Central memory CD8-positive, alpha-beta T cell (primary cell): ENCODE data around the gene SLC39A1.

Experiments
- ATAC-seq: fragments of 150-1000 bp; cut with Tn5 transposase; replicated peaks from 2 replicates; pipeline ENCODE4 v1.10.0; 2022; ENCODE audit warnings: mild to moderate bottlenecking, moderate FRiP score, moderate number of reproducible peaks; ENCODE audit not compliant: poor library complexity, severe bottlenecking; ENCODE audit errors: extremely low read depth
- DNase-seq, 2 donors: peaks; one replicate each; pipeline ENCODE4 v3.0.0; 2021; ENCODE audit warnings: low spot score in 2 of 2
- H3K27ac Mint-ChIP-seq: one replicate; pipeline ENCODE4 v1.8.0; 2022; ENCODE audit warnings: low read depth, mild to moderate bottlenecking, moderate library complexity, mixed read lengths
- H3K27me3 Mint-ChIP-seq: one replicate; pipeline ENCODE4 v1.8.0; 2022; ENCODE audit warnings: mixed read lengths
- H3K36me3 Mint-ChIP-seq: one replicate; pipeline ENCODE4 v1.8.0; 2022; ENCODE audit warnings: mild to moderate bottlenecking, moderate library complexity, mixed read lengths; ENCODE audit not compliant: insufficient read depth
- H3K4me1 Mint-ChIP-seq: one replicate; pipeline ENCODE4 v1.8.0; 2022; ENCODE audit warnings: mixed read lengths
- H3K4me3 Mint-ChIP-seq: one replicate; pipeline ENCODE4 v1.8.0; 2022; ENCODE audit warnings: mild to moderate bottlenecking, moderate library complexity, mixed read lengths
- H3K9me3 Mint-ChIP-seq: one replicate; pipeline ENCODE4 v1.8.0; 2022; ENCODE audit warnings: mixed read lengths

The SLC39A1 gene

DNA sequence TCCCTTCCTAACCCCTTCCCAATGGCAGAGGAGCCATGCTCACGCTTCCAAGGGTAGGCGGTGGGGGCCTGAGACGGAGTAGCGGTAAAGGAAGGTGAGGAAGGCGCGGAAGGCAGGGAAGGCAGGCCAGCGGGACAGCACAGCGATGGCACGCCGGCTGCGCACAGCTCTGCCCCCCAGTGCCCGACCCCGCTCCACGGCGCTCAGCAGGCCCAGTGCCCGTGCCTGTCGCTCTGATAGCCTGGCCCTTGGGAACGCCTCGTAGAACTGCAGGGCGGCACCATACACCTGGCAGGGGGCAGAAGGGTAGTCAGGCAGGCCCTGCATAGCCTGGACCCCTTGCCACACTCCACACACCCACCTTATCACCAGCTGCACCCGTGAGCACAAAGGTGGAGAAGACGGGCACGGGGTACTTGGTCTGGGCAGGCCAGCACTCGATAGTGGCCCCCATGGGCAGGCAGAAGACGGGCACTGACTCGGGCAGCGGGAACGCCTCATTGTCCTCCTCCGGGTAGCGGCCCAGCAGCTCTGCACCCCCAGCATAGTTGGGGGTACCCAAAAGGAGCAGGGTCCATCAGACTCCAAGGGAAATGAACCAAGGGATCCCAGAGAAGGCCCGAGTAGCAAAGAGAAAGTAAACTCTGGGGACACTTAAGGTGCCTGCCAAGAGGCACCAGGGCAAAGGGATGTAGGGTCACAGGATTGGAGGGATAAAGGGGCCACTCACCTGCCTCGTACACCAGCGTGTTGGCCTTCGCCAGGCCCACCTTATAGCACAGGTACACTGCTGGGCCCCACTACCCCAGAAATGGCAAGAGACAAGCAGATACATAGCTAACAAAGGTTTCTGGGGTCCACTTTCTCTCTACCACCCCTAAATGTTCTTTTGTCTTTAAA lies 21.3 kb downstream of the SLC39A1 start:
- Mint-ChIP-seq H3K4me3 (no peak overlapping the region), H3K36me3 (peaks cover 59% of the 10 kb centered on the region), H3K4me1 (peaks cover 56% of the 10 kb centered on the region), H3K27ac (peak overlapping the region; percentile 72), H3K27me3 (no peaks in the 10 kb centered on the region), H3K9me3 (no peaks in the 10 kb centered on the region)
- ATAC-seq (no peak), DNase-seq (no peak)

DNA sequence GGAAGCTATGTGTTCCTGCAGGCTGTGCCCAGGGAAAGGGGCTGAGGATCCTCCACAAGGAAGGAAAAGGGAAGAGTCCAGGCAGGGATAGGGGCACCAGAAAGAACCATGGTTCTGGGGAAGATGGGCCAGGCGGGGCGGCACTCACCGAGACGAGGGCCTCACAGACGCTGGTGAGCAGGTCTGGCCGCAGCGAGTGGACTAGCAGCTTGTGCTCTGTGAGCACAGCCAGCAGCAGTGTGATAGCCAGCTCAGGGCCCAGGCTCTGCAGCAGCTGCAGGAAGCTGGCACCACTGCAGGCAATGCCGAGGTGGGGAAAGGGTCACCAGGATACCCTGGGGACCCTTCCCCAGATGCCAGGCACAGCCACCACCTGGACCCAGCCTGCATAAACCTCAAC lies 22.6 kb downstream of the SLC39A1 start:
- H3K36me3 Mint-ChIP-seq: peaks cover 60% of the 10 kb centered on the region
- peaks cover 51% of the 10 kb centered on the region for H3K4me1 Mint-ChIP-seq
- DNase-seq: no peak
- no peaks in the 10 kb centered on the region for H3K9me3 Mint-ChIP-seq
- no peaks in the 10 kb centered on the region for H3K27me3 Mint-ChIP-seq
- no peak for ATAC-seq
- peak overlapping the region; percentile 72 for H3K27ac Mint-ChIP-seq
- H3K4me3 Mint-ChIP-seq: no peak overlapping the region

DNA sequence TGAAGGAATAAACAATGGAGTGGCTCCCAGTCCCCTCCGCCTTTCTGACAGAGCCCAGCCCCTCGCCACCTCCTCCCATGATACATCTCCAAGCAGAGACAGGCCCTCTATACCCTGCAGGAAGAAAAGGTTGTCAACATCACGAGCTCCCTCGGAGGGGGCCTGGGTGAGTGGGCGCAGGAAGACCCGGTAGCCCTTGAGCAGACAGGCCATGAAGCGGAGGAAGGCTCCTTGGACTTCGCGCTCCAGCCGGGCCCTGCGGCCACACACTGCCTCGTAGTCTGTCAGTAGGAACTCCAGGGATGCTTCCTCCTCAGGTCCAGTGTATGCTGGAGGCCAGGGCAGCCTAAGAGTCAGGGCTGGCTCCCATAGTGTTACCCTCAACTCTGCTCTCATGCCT lies 23.9 kb downstream of the SLC39A1 start:
- Mint-ChIP-seq H3K9me3 (no peaks in the 10 kb centered on the region), H3K36me3 (peaks cover 58% of the 10 kb centered on the region), H3K27me3 (no peaks in the 10 kb centered on the region), H3K27ac (no peak overlapping the region), H3K4me1 (peaks cover 38% of the 10 kb centered on the region), H3K4me3 (no peak overlapping the region)
- ATAC-seq: no peak
- DNase-seq: no peak

DNA sequence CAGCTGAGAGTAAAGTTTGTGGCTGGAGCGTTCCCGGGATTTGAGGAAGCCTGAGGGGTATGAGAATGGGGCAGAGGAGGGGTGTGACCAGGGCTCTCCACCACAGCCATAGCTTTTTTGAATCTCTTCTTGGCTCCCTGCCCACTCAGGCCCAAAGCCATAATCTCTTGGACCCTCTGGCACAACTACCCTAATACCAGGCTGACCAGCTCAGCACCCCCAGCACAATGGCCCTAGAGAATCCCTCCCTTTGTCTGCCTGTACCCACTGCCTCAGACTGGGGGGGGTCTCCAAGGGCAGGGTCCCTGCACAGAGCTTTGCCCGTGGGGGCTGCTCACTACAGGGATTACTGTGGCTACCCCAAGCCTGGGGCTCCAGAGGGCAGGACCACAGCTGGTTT lies 24.3 kb downstream of the SLC39A1 start:
- peaks cover 60% of the 10 kb centered on the region for H3K36me3 Mint-ChIP-seq
- peaks cover 34% of the 10 kb centered on the region for H3K4me1 Mint-ChIP-seq
- no peak for ATAC-seq
- H3K4me3 Mint-ChIP-seq: no peak overlapping the region
- DNase-seq: no peak
- H3K27ac Mint-ChIP-seq: no peak overlapping the region
- no peaks in the 10 kb centered on the region for H3K9me3 Mint-ChIP-seq
- H3K27me3 Mint-ChIP-seq: no peaks in the 10 kb centered on the region

DNA sequence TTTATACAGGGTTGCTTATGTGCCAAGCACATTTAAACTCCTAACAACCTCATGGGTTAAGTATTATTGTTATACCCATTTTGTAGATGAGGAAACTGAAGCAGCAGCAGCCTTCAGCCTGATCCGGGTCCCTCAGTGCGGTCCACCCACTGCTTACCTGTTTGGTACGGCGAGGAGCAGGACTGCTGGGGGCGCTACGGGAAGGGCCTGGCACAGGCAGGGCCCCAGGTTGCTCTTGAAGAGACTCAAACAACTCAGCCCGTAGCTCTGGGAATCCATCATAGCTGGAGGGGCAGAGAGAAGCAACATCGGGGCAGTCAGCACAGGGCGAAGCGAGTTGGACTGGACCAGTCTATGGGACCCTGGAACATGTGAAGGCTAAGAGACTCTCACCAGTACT lies 26.0 kb downstream of the SLC39A1 start:
- Mint-ChIP-seq H3K9me3 (no peaks in the 10 kb centered on the region), H3K4me1 (peaks cover 18% of the 10 kb centered on the region), H3K36me3 (peaks cover 56% of the 10 kb centered on the region), H3K27me3 (no peaks in the 10 kb centered on the region), H3K4me3 (no peak overlapping the region), H3K27ac (no peak overlapping the region)
- DNase-seq (no peak), ATAC-seq (no peak)

DNA sequence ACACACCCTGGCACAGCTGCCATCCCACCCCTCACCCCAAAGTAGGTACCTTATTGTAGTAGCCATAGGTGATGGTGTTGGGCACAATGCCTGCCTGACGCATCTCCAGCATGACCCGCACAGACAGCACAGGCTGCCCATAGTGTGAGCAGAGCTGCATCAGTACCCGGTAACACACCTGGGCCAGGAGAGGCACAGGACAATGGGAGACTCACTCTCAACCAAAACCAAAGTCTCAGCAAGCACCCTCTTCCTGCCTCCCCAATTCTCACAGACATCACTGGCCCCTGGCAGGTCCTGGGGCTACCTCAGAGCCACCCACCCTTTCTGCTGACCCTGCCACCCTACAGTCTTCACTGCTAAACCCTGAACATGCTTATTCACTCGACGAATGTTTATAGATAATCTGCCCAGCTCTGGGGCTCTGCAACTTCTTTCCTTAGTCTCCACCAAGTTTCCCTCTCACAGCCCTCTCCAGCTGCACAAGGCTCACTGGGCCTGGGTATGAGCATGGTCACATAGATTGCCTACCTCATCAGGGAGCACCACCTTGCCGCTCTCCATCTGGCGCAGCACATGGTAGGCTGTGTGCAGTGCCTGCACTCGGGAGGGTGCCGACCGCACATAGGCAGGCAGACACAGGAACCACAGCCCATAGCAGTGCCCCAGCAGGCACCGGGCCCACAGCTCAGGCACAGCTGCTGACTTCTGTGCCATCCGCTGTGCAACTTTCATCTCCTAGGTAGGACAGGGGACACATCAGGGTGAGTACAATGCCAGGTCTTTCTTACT lies 27.1 kb downstream of the SLC39A1 start:
- Mint-ChIP-seq H3K9me3 (no peaks in the 10 kb centered on the region), H3K27ac (no peak overlapping the region), H3K36me3 (peaks cover 61% of the 10 kb centered on the region), H3K4me1 (peaks cover 15% of the 10 kb centered on the region), H3K27me3 (no peaks in the 10 kb centered on the region), H3K4me3 (no peak overlapping the region)
- ATAC-seq (no peak), DNase-seq (no peak)

DNA sequence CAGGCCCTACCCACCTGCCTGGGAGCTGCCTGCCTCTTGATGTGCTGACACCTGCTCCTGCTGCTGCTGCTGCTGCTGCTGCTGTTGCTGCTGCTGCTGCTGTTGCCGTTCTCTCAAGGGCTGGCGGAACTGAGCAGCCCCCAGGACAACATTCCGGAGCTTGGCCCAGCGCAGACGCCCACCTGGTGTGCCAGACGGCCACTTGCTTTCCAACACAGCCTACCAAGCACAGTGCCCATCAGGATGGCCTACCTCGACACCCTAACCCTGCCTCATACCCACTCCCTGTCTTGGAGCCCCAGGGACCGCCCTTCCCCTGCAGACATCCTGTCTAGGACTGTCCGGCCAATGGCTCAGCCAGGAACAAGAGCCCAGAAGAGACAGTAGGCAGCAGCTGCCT lies 28.6 kb downstream of the SLC39A1 start:
- no peaks in the 10 kb centered on the region for H3K9me3 Mint-ChIP-seq
- no peaks in the 10 kb centered on the region for H3K27me3 Mint-ChIP-seq
- DNase-seq (no peak), ATAC-seq (no peak)
- H3K4me1 Mint-ChIP-seq: peaks cover 5% of the 10 kb centered on the region
- H3K36me3 Mint-ChIP-seq: peaks cover 54% of the 10 kb centered on the region
- peak overlapping the region; percentile 44 for H3K27ac Mint-ChIP-seq
- H3K4me3 Mint-ChIP-seq: no peak overlapping the region

DNA sequence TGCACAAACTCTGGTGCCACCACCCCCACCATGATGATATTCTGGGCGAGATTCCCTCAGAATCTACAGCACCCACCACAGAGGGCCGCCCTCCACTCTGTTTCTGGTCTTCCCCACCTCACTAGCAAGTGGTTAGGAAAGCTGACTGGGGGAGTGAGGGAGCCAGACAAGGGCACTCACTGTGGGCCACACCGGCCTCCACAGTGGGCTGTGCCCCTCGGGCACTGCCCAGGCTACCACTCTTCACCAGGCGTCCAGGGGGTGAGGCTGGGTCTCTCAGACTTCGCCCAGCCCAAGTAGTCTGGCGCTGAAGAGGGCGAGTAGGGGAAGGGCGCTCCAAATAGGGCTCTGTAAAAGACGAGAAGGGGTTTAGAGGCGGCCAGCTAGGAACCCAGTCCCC lies 29.4 kb downstream of the SLC39A1 start:
- H3K4me1 Mint-ChIP-seq: peaks cover 8% of the 10 kb centered on the region
- H3K27ac Mint-ChIP-seq: no peak overlapping the region
- no peak for DNase-seq

DNA sequence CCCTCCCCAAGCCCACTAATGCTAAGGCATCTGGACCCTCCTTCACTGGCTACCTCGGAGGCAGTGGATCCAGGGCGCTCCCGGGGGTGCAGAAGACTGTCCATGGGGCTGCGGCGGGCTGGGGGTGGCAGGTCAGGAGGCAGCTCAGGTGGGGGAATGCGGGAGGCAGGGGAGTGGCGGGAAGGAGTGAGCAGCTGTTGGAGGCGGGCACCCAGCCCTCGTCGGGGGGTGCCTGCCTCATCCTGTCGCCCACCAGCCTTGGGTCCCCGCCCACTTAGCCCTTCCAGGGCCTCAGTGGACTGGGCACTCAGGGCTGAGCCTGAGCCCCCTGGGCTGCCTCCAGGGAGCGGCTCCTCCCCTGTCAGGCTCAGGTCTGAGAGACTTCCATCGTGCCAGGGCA lies 29.9 kb downstream of the SLC39A1 start:
- Mint-ChIP-seq H3K27ac (no peak overlapping the region), H3K36me3 (peaks cover 47% of the 10 kb centered on the region), H3K27me3 (no peaks in the 10 kb centered on the region), H3K4me3 (no peak overlapping the region), H3K4me1 (peaks cover 13% of the 10 kb centered on the region), H3K9me3 (no peaks in the 10 kb centered on the region)
- DNase-seq (no peak), ATAC-seq (no peak)

More for the DNA sequence above, 29.4 kb downstream of the SLC39A1 start:
- no peak for ATAC-seq
- H3K36me3 Mint-ChIP-seq: peaks cover 49% of the 10 kb centered on the region
- no peak overlapping the region for H3K4me3 Mint-ChIP-seq
- H3K9me3 Mint-ChIP-seq: no peaks in the 10 kb centered on the region
- H3K27me3 Mint-ChIP-seq: no peaks in the 10 kb centered on the region

DNA sequence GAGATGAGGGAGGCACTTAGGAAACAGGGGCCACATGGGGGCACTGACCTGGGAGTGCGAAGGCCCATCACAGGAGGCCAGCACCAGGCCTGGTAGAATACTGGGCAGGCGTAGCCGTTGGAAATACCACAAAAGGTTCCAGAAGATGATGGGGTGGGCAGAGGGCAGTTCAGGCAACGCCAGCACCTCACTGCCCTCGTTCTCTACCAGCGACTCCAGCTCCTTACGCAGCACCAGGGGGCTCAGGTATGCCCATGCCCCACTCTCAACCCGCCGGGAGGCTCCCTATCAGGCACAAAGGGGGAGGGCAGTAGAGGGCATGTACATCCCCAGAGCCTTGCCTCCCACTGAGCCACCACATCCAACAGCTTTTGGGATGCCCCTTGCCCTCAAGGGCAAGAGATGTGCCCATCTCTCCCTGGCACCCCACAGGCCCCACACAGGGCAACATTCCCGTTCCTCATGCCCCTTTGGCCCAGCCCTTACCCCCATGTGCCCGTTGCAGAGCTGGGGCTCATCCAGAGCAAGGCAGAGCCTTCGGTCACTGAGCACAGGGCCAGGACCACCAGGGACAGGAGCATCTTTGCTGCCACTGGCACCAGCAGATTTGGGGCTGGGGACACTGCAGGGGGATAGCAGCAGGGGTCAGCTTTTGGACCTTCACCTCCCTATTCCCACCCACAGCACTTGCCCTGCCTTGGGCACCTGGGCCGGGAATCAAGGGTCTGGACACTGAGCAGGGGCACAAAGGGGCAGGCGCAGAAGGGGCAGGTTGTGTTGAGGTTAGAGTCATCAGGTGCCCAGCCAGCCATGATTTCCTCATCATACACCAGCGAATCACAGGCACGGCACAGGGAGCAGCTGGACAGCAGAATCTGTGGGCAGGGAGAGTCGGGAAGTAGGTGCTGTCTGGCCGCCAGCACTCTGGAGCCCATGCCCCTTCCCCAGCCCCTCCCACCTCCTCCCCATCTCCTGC lies 30.9 kb downstream of the SLC39A1 start:
- H3K36me3 Mint-ChIP-seq: peaks cover 38% of the 10 kb centered on the region
- no peaks in the 10 kb centered on the region for H3K9me3 Mint-ChIP-seq
- H3K27me3 Mint-ChIP-seq: no peaks in the 10 kb centered on the region
- no peak for ATAC-seq
- DNase-seq: no peak
- no peak overlapping the region for H3K4me3 Mint-ChIP-seq
- H3K27ac Mint-ChIP-seq: no peak overlapping the region
- peaks cover 14% of the 10 kb centered on the region for H3K4me1 Mint-ChIP-seq

DNA sequence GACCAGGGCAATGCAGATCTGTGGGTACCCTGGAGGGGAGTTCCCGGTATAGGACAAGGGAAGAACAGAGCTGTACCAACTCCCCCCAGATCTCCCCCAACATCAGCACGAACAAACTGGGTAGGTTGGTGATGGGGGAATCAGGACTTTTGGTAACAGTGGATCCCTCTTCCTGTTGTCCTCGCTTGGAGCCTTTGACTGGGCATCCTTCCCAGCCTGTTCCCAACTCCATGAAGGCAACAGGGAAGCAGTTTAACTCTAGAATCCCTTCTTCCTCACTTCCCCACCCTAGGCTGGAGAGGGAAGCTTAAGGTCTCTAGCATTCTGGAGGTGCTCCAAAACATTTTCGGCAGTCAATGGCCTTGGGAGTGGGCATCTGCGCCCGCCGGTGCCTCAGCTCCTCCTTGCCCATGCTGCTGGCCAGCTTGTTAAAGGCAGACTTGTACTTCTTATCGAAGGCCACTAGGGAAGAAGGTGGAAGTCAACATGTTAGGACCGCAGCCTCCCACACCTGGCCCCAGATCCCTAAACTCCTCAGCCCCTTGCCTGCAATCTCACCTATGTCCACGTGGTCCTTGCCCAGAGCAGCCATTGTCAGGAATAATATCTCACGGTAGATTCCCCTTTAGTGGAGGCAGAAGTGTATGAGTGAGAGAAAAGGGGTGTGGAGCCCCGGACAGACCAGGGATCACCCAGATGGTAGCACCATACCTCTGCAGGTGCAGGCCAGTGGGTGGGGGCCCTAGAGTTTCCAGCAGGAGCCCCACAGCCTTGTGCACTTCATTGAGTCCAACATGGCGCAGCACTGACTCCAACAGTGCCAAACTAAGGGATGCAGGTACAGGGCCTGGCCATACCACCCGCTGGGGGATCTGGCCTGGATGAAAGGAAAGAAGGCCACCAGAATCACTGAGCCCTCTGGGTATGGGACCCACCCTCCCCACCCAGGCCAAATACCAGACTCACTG lies 33.1 kb downstream of the SLC39A1 start:
- peaks cover 14% of the 10 kb centered on the region for H3K4me1 Mint-ChIP-seq
- ATAC-seq (no peak), DNase-seq (no peak)
- no peaks in the 10 kb centered on the region for H3K27me3 Mint-ChIP-seq
- no peak overlapping the region for H3K4me3 Mint-ChIP-seq
- no peaks in the 10 kb centered on the region for H3K9me3 Mint-ChIP-seq
- H3K36me3 Mint-ChIP-seq: peaks cover 24% of the 10 kb centered on the region
- peak overlapping the region; percentile 38 for H3K27ac Mint-ChIP-seq
